Sciatic nerve (tissue), 2 donors: ENCODE results near the gene HUNK. TPM values are rescaled to one million over a fixed set of nuclear protein-coding genes. Genes with fewer than 3 reads are reported as not detected.

Experiments
- ATAC-seq: fragments of 200-7000 bp; cut with Tn5 transposase; one replicate; pipeline ENCODE4 v1.9.1; 2020; ENCODE audit warnings: mild to moderate bottlenecking, moderate library complexity
- DNase-seq: peaks from one replicate; pipeline ENCODE4 v3.0.0-alpha.2; 2020; ENCODE audit warnings: low spot score
- intact Hi-C: fragments of 100-400 bp; cut with DNase I; formaldehyde crosslinking; loops from one replicate; pipeline ENCODE4 v1.14.2; 2022
- total RNA-seq: library from RNA; stranded (reverse); fragmentation: NEBNext Ultra II Directional; extraction: Animal tissue kit (Norgen Biotek cat#: 25700); gene quantifications from one replicate; pipeline ENCODE4 v1.2.1, GENCODE V29; 2021
- donor health status: DM: no; HTN: no; CAD: no.
- donor health status: DM: no; HTN: no; CAD: no.

HUNK gene
- total RNA-seq, 1 donor from 2014 or later, result 0.53 TPM

DNA sequence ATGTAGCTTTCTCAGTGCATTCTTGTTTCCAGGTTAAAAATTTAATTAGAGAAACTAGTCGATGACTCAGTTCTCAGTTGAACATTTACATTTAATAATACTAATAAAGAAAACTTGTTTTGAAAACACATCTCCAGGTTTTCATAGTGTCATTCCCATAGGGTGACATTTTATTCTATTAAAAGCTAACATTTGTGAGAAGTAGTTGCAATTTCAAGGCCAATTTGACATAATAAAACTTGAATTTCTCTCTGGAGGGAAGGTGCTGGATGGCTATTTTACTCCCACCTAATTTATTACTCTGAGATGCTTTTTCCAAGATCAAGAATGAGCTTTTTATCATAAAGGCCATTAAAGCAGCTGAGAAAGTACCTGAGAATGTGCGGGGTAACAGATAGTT is 16.6 kb downstream of the HUNK start:
- intact Hi-C loops, result no loop called here
- no peak for DNase-seq
- no peak for ATAC-seq

GRCh38 chr21:31892686-31893085 is 19.9 kb downstream of the HUNK start:
- intact Hi-C loops, result no loop called here
- DNase-seq (no peak), ATAC-seq (no peak)

- intact Hi-C loops, result no loop called here
- ATAC-seq (no peak), DNase-seq (no peak)
Observed at GRCh38 chr21:31893851-31894415, 21.1 kb downstream of the HUNK start.

DNA sequence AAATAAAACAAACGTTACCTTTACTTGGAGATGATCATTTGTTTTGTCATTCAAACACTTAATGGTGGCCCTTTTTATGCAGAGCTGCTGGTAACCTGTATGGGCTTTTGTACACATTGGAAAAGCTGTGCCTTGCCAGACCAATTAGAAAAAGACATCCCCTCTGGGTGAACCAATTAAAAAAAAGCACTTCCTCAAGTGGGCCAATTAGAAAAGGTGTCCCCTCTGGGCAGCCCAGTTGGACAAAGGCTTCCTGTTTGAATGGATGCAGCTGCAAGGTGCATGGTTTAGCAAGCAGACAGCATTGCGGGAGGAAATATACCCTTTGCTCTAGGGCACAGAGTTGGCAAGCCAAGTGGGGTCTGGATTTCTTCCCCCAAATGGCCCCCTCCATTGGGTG is 21.6 kb downstream of the HUNK start:
- no peak for ATAC-seq

GRCh38 chr21:31895077-31895835 is 22.4 kb downstream of the HUNK start:
- ATAC-seq, result no peak
- intact Hi-C loops, result no loop called here
- no peak for DNase-seq

More for the DNA sequence above, 21.6 kb downstream of the HUNK start:
- intact Hi-C loops, result no loop called here
- no peak for DNase-seq

- ATAC-seq, result no peak
- intact Hi-C loops, result no loop called here
- no peak for DNase-seq
Observed at GRCh38 chr21:31896019-31896418, 23.2 kb downstream of the HUNK start.

- ATAC-seq, result no peak
- no peak for DNase-seq
- intact Hi-C loops, result no loop called here
Observed at GRCh38 chr21:31897311-31897710, 24.5 kb downstream of the HUNK start.

GRCh38 chr21:31898933-31899630 is 26.3 kb downstream of the HUNK start:
- DNase-seq (no peak), ATAC-seq (no peak)
- intact Hi-C loops, result no loop called here

GRCh38 chr21:31900121-31900895 is 27.5 kb downstream of the HUNK start:
- ATAC-seq (no peak), DNase-seq (no peak)
- intact Hi-C loops, result no loop called here

DNA sequence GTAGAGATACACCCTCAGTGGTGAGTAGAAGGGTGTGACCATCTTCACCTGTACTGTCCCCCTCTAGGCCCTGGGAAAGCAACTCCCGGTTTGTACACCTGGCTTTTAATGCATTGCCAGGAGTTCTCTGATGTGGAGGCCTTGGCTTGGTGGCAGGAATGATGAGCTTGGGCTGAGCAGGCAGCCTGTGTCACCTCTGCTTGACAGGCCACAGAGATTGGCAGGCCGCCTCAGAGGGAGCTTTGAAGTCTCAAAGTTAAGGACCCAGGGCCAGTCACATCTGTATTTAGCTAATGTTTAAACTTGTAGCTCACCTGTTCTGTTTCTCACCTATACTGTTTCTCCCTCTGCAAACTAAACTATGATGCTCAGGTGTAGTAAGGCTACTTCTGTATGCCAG is 28.5 kb downstream of the HUNK start:
- intact Hi-C loops, result no loop called here
- no peak for ATAC-seq
- no peak for DNase-seq

DNA sequence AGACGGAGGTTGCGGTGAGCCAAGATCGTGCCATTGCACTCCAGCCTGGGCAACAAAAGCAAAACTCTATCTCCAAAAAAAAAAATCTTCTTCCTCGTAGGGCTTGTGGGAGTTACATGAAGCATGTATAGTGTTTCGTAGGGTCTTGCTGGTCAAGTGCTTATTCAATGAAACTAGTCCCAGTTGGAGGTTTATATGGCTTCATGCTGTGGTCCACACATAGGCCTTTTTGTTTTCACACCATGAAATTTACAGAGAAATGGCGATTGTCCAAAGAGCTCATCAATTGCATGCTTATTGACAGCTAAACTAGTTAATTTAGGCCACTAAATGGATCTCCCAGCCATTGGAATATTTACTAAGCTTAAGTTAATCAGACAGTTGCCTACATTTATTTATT is 29.6 kb downstream of the HUNK start:
- DNase-seq (no peak), ATAC-seq (no peak)
- intact Hi-C loops, result no loop called here

- ATAC-seq (no peak), DNase-seq (no peak)
- intact Hi-C loops, result no loop called here
Observed at GRCh38 chr21:31903896-31904295, 31.1 kb downstream of the HUNK start.

DNA sequence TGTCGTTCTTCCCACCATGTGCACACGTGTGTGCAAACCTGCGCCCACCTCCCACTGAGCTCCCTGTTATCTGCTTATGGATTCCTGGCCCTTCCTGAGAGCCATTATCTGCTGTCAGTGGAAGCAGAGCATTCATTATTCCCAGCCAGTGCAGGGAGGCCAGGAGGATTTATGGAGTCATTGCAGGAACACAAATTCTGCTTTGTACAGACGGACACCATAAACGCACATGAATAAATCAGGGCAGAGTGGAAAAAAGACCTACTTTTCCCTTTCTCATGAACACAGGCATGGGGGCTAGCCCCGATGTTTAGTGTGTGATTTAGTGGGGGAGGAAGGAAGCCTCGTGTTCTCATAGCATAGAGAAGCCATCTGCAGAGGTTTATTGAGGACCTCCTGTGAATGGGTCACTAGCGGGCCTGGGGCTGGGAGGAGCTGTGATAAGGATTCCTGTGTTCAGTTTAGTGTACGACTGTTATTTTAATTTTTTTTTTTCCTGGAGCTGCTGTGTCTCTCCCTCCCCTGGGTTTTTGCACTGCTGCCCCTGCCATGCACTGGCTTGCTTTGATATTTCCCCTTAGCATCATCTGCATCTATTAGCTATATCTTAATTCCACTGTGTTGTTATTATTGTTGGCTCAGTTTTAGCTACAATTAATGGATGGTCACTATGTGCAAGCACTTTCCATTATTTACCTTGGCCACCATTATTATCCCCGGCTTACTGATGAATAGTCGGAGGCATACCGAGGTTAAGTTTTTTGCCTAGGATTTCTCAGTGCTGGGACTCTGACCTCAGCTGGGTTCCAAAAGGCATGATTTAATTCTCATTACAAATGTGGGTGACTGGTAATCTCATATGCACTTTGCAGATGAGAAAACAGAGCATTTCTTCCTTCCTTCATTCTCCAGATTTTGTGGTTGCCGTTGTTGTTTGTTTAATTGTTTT is 33.0 kb downstream of the HUNK start:
- ATAC-seq (peak; percentile 73), DNase-seq (no peak)
- intact Hi-C loops, result no loop called here

DNA sequence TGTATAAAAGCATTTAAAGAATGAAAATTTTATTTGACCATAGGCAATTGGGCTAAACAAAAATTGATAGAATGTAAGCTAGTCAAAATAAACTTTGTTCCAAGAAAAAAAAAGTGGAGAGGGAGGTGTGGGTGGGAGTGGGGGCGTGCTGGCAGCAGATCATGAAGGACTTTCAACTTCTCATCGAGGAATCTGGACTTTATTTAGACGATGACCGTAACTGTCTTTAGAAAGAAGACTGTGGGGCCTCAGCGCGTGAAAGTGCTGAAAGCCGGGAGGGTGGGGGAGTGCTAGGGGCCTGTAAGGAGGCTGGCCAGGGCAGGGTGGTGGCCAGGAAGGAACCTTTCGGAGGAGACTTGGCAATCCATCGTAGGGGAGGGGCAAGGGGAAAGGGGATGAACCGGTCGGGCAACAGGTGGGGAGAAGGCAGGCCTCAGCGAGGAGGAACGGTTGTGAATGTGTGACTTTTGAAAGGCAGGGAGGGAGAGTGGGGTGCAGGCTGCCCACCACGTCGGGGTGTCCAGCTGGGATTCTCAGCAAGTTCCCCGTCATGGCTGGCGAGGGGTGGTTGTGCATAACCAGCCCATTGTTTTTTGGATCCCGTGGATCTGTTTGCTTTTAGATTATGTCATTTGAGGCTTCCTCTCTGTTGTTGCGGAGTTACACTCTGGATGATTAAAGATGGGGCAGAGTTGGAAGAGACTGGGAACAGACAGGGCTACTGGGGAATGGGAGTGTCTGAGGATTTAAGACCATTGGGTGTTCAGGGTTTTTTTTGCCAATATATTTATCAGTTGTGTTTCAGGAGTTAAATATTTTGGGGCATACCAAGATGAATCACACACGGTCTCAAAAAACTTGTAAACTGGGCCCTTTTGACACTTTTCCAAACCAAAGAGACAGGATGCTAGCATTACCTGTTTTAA is 35.5 kb downstream of the HUNK start:
- intact Hi-C loops, result no loop called here
- no peak for DNase-seq
- ATAC-seq, result no peak

DNA sequence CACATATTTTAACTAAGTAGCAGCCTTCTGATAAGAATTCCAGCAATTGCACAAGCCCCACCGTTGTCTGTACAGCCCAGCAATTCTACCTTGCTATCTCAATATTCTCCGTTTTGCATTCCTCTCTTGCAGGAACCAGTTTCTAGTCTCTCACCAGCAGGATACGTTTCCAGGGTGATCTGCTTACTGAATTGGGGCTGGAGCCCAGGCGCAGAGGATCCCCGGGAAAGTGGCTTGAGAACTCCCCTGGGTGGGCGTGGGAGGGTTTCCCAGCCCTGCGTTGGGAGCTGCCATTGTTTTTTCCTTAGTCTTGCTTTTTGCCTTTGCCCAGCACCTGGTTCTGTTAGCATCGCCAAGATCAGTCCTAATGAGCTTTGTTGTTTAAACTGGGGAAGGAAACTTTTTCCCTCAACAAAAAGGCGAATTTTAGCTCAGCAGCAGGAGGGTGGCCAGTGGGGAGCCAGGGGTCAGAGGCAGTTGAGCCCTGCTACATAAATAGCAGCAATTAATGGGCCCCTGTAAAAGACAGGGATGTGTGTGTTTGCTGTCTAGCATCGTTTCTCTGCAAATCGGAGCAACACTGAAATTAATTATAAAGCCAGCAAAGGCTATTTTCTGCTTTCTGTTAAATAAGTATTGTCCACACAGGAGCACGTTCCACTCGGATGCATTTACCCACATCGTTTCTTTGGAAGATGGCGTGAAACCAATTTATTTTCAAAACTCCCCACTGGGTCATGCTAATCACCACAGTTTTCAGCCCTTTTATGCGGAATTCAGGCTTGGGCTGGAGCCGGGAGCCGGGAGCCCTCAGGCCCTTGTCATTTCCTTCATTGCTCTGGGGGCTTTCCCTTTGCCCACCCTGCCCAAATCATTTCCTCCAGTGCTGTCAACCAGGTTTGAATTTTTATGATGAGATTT is 36.6 kb downstream of the HUNK start:
- ATAC-seq (no peak), DNase-seq (no peak)
- intact Hi-C loops, result no loop called here

DNA sequence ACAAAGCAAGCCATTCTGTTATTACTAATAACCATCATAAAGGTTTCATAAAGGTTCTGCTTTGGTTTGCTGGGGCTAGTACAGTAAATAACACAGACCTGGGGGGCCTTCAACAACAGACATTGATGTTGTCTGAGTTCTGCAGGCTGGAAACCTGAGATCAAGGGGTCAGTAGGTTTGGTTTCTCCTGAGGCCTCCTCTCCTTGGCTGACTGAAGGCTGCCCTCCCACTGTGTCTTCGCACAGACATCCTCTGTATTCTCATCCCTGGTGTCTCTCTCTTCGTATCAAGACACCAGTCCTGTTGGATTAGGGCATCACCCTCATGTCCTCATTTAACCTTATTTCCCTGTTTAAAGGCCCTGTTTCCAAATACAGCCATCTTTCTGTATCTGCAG is 37.3 kb downstream of the HUNK start:
- intact Hi-C loops, result no loop called here
- DNase-seq (no peak), ATAC-seq (no peak)
